Natural killer cell treated with Interleukin-12 subunit alpha and Interleukin-12 subunit beta and Interleukin-15 and Interleukin-18, amount 100 ng/mL, for 72 hours (primary cell): ENCODE results near the gene TASP1. TPM values are rescaled to one million over a fixed set of nuclear protein-coding genes. Genes with fewer than 3 reads are reported as not detected.

Experiments used
- ATAC-seq, 2 donors: fragments of 150-1000 bp; cut with Tn5 transposase in 1 of 2; sonication (Bioruptor Pico), chemical (Tn5 transposase) in 1 of 2; 2 replicates each; pipeline ENCODE4 v1.10.0; 2021
- DNase-seq: peaks from one replicate; pipeline ENCODE4 v3.0.0; 2022; ENCODE audit warnings: low spot score
- H3K27ac Mint-ChIP-seq, 2 donors: 1 replicate in 1 of 2; 2 replicates in 1 of 2; pipeline ENCODE4 v1.8.0; 2022; ENCODE audit warnings: mixed read lengths in 2 of 2, mild to moderate bottlenecking in 1 of 2, moderate library complexity in 1 of 2
- H3K27me3 Mint-ChIP-seq, 2 donors: 1 replicate in 1 of 2; 2 replicates in 1 of 2; pipeline ENCODE4 v1.8.0; 2022; ENCODE audit warnings: mixed read lengths in 2 of 2
- H3K36me3 Mint-ChIP-seq: one replicate; pipeline ENCODE4 v1.8.0; 2022; ENCODE audit warnings: mixed read lengths
- H3K4me1 Mint-ChIP-seq, 2 donors: 1 replicate in 1 of 2; 2 replicates in 1 of 2; pipeline ENCODE4 v1.8.0; 2022; ENCODE audit warnings: low read depth in 2 of 2, mixed read lengths in 2 of 2, mild to moderate bottlenecking in 1 of 2
- H3K4me3 Mint-ChIP-seq: one replicate; pipeline ENCODE4 v1.8.0; 2022; ENCODE audit warnings: mixed read lengths
- H3K9me3 Mint-ChIP-seq: 2 replicates; pipeline ENCODE4 v1.8.0; 2022; ENCODE audit warnings: mixed read lengths
- total RNA-seq, 2 donors: library from RNA; stranded (reverse); gene quantifications; one replicate each; pipeline ENCODE4 v1.2.3, GENCODE V29; 2022

TASP1 gene, protein sequence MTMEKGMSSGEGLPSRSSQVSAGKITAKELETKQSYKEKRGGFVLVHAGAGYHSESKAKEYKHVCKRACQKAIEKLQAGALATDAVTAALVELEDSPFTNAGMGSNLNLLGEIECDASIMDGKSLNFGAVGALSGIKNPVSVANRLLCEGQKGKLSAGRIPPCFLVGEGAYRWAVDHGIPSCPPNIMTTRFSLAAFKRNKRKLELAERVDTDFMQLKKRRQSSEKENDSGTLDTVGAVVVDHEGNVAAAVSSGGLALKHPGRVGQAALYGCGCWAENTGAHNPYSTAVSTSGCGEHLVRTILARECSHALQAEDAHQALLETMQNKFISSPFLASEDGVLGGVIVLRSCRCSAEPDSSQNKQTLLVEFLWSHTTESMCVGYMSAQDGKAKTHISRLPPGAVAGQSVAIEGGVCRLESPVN
- 10 to 100 TPM; 14.9 to 16.3 TPM for total RNA-seq

GRCh38 chr20:13638496-13639149 lies at the start of gene TASP1:
TASP1 (minus strand) TSS chr20:13638932; CDS start chr20:13630078, 8,854 bp downstream.
- H3K27me3 Mint-ChIP-seq, result peaks cover 3 to 6% of the 10 kb centered on the region in 2 donors
- H3K27ac Mint-ChIP-seq, result peak within 1 kb of the TSS; percentile 76 to 90
- H3K4me3 Mint-ChIP-seq, result peak within 1 kb of the TSS; percentile 94
- peaks cover 21 to 22% of the 10 kb centered on the region in 2 donors for H3K4me1 Mint-ChIP-seq
- ATAC-seq (peak; percentile 100), DNase-seq (peak; percentile 96)
- no peaks in the 10 kb centered on the region for H3K36me3 Mint-ChIP-seq
- no peaks in the 10 kb centered on the region for H3K9me3 Mint-ChIP-seq

DNA sequence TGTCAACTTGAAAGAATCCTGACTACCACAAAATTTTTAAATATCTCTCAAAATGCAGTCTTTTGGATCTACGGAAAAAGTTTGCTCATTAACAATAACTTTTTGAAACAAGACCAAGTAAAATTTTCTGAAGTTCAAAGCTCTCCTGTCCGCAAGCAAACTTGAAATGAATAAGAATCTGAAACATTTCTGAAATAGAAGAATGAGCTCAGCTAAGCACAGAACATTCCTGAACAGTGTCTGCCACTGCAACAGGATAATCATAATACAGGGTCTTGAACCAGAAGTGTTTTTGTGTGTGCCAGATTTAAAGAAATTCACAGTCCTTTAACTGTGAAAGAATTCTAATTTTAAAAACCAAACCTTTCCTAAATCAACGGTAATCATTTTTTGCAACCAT lies 49.1 kb upstream of the TASP1 start:
- H3K36me3 Mint-ChIP-seq, result no peaks in the 10 kb centered on the region
- H3K9me3 Mint-ChIP-seq, result peaks cover 3% of the 10 kb centered on the region
- peaks cover 0 to 3% of the 10 kb centered on the region in 2 donors for H3K4me1 Mint-ChIP-seq
- H3K27me3 Mint-ChIP-seq, result peaks cover 19 to 36% of the 10 kb centered on the region in 2 donors
- DNase-seq (no peak), ATAC-seq (no peak)
- no peak overlapping the region for H3K4me3 Mint-ChIP-seq
- no peak overlapping the region for H3K27ac Mint-ChIP-seq

DNA sequence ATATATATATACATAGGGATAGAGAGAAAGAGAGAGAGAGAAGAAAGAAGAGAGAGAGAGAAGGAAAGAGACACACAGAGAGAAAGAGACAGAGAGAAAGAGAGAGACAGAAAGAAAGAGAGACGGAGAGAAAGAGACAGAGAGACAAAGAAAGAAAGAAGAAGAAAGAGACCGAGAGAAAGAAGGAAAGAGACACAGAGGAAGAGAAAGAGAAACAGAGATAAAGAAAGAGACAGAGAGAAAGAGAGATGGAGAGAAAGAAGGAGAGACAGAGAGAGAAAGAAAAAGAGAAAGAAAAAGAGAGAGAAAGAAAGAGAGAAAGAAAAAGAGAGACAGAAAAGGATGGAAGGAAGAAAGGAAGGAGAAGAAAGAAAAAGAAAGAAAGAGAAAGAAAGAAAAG lies 46.9 kb upstream of the TASP1 start:
- H3K27me3 Mint-ChIP-seq, result peaks cover 16 to 28% of the 10 kb centered on the region in 2 donors
- no peaks in the 10 kb centered on the region for H3K9me3 Mint-ChIP-seq
- peaks cover 0 to 3% of the 10 kb centered on the region in 2 donors for H3K4me1 Mint-ChIP-seq
- H3K36me3 Mint-ChIP-seq, result no peaks in the 10 kb centered on the region
- H3K27ac Mint-ChIP-seq, result no peak overlapping the region
- ATAC-seq (no peak), DNase-seq (no peak)
- H3K4me3 Mint-ChIP-seq, result no peak overlapping the region

- peaks cover 16 to 28% of the 10 kb centered on the region in 2 donors for H3K27me3 Mint-ChIP-seq
- H3K27ac Mint-ChIP-seq, result no peak overlapping the region
- ATAC-seq, result no peak
- H3K36me3 Mint-ChIP-seq, result no peaks in the 10 kb centered on the region
- DNase-seq, result no peak
- H3K4me1 Mint-ChIP-seq, result peaks cover 0 to 3% of the 10 kb centered on the region in 2 donors
- no peaks in the 10 kb centered on the region for H3K9me3 Mint-ChIP-seq
- no peak overlapping the region for H3K4me3 Mint-ChIP-seq
Measured at GRCh38 chr20:13684566-13685222, 46.0 kb upstream of the TASP1 start.

DNA sequence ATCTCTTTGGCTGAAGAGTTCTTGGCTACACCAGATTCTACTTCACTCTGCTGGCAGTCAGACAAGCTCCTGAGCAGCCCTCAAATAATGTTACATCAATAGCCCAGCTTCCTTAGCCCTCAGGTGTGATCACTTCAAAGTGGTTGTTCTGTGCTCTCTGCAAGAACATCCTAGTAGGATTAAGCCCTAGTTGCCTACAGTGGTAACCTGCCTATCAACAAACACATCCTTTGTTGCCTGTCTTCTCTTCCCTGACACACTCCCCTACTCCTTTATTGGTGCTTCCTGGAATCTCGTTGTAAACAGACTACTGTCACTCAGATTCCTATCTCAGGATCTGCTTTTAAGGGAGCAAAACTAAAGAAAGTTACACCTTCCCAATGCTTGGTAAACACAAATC lies 45.1 kb upstream of the TASP1 start:
- Mint-ChIP-seq H3K36me3 (no peaks in the 10 kb centered on the region), H3K27me3 (peaks cover 16 to 28% of the 10 kb centered on the region in 2 donors), H3K4me3 (no peak overlapping the region), H3K27ac (no peak overlapping the region), H3K9me3 (no peaks in the 10 kb centered on the region), H3K4me1 (peaks cover 0 to 3% of the 10 kb centered on the region in 2 donors)
- no peak for DNase-seq
- no peak for ATAC-seq

GRCh38 chr20:13681248-13682125 lies 42.8 kb upstream of the TASP1 start:
- Mint-ChIP-seq H3K27me3 (peaks cover 14 to 31% of the 10 kb centered on the region in 2 donors), H3K4me3 (no peak overlapping the region), H3K27ac (no peak overlapping the region), H3K9me3 (no peaks in the 10 kb centered on the region), H3K36me3 (no peaks in the 10 kb centered on the region), H3K4me1 (peaks cover 0 to 3% of the 10 kb centered on the region in 2 donors)
- DNase-seq, result no peak
- no peak for ATAC-seq

GRCh38 chr20:13678944-13679343 lies 40.2 kb upstream of the TASP1 start:
- Mint-ChIP-seq H3K27ac (no peak overlapping the region), H3K4me3 (no peak overlapping the region), H3K36me3 (no peaks in the 10 kb centered on the region), H3K9me3 (no peaks in the 10 kb centered on the region), H3K27me3 (peaks cover 4 to 15% of the 10 kb centered on the region in 2 donors), H3K4me1 (no peaks in the 10 kb centered on the region)
- ATAC-seq (no peak), DNase-seq (no peak)

GRCh38 chr20:13677241-13677640 lies 38.5 kb upstream of the TASP1 start:
- Mint-ChIP-seq H3K4me3 (no peak overlapping the region), H3K4me1 (no peaks in the 10 kb centered on the region), H3K27ac (no peak overlapping the region), H3K9me3 (no peaks in the 10 kb centered on the region), H3K36me3 (no peaks in the 10 kb centered on the region), H3K27me3 (peaks cover under 1 to 10% of the 10 kb centered on the region in 2 donors)
- no peak for DNase-seq
- no peak for ATAC-seq

GRCh38 chr20:13676682-13677081 lies 38.0 kb upstream of the TASP1 start:
- Mint-ChIP-seq H3K27me3 (peaks cover 4 to 16% of the 10 kb centered on the region in 2 donors), H3K9me3 (no peaks in the 10 kb centered on the region), H3K4me3 (no peak overlapping the region), H3K36me3 (no peaks in the 10 kb centered on the region), H3K27ac (no peak overlapping the region), H3K4me1 (no peaks in the 10 kb centered on the region)
- DNase-seq (no peak), ATAC-seq (no peak)

DNA sequence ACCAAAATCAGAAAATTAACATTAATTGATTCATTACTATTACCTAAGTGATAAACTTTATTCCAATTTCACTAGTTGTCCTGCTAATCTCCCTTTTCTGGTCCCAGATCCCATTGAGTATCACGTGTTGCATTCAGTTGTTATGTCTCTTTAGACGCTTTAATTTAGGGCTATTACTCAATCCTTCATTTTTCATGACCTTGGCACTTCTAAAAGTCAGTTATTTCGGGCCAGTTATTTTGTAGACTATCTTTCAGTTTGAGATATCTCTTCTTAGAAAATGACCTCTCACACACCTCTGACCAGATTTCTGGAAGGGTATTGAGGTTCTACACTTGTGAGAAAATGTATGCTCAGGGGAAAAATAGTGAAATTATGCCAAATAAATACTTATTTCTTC lies 34.0 kb upstream of the TASP1 start:
- H3K4me3 Mint-ChIP-seq, result no peak overlapping the region
- H3K27me3 Mint-ChIP-seq, result peaks cover 18 to 43% of the 10 kb centered on the region in 2 donors
- no peaks in the 10 kb centered on the region for H3K36me3 Mint-ChIP-seq
- ATAC-seq, result no peak
- no peaks in the 10 kb centered on the region for H3K4me1 Mint-ChIP-seq
- no peak for DNase-seq
- no peaks in the 10 kb centered on the region for H3K9me3 Mint-ChIP-seq
- no peak overlapping the region for H3K27ac Mint-ChIP-seq

DNA sequence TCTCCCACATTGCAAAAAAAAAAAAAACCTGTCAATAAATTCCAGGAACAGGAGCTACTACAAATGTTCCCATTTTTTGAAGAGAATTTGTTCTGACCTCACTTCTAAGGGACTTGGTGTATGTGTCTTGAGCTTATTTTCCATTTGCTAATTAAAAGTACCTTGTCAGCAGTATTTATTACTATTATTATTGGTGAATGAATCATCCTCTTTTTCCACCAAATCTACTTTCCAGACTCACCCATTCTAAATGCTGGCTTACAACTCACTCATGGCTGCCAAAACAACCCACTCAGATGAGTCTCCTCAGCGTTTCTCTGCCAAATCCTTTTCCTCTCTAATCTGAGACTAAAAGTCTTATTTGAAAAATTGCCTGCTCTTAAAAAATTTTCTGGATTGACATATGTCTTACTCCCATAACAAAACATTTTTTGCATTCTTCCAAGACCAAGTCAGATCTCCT lies 33.2 kb upstream of the TASP1 start:
- Mint-ChIP-seq H3K27me3 (peaks cover 18 to 43% of the 10 kb centered on the region in 2 donors), H3K9me3 (no peaks in the 10 kb centered on the region), H3K36me3 (no peaks in the 10 kb centered on the region), H3K4me3 (no peak overlapping the region), H3K4me1 (no peaks in the 10 kb centered on the region), H3K27ac (no peak overlapping the region)
- ATAC-seq (no peak), DNase-seq (no peak)

DNA sequence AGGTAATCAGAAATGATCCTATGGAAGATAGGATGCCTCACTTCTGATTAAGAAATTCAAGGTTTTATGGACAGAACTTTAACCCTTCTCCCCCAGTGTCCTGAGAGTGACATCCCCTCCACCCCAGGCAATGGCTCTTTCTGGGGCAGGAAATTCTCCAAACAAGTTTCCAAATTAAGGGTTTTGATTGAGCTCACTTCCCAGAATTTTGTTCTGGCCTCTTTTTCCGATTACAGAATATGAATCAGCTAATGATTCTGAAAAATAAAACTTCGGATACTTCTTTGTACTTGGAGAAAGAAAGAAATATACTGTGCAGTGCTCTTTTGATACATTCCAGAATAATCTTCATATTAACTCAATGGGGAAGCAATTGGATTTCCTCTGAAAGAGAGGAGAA lies 32.8 kb upstream of the TASP1 start:
- Mint-ChIP-seq H3K4me1 (no peaks in the 10 kb centered on the region), H3K9me3 (no peaks in the 10 kb centered on the region), H3K27me3 (peaks cover 18 to 43% of the 10 kb centered on the region in 2 donors), H3K4me3 (no peak overlapping the region), H3K27ac (no peak overlapping the region), H3K36me3 (no peaks in the 10 kb centered on the region)
- ATAC-seq (no peak), DNase-seq (no peak)

GRCh38 chr20:13670160-13670559 lies 31.4 kb upstream of the TASP1 start:
- ATAC-seq, result no peak
- Mint-ChIP-seq H3K36me3 (no peaks in the 10 kb centered on the region), H3K4me1 (no peaks in the 10 kb centered on the region), H3K27me3 (peaks cover 18 to 44% of the 10 kb centered on the region in 2 donors), H3K4me3 (no peak overlapping the region), H3K9me3 (no peaks in the 10 kb centered on the region), H3K27ac (no peak overlapping the region)
- no peak for DNase-seq
